ENCODE measurements around the gene TGIF2LY. TPM values are rescaled to one million over a fixed set of nuclear protein-coding genes. Genes with fewer than 3 reads are reported as not detected.
"Not testable (repeated sequence)": the region's sequence is repeated elsewhere in the genome, so short reads cannot be mapped to it uniquely, and the experiment has no call there.

The TGIF2LY gene
- polyA plus RNA-seq: not detected

DNA sequence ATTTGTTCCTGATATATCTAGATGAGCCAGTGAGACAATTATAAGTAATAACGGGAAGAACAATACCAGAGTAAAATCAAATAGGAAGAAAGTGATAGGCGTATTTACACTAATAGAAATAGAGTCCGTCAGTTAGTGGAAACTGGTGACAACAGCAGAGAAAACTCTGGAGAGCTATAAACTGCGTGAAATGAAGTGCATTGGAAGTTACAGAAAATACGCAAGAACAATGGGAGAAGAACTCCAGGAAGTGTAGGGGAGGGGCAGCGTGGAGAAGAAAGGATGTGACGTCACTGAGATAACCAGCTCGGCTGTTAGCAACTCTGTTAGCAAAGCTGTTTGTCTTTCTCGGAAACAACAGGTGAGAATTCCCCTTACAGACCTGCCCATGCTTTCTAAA is at the start of gene TGIF2LY:
TGIF2LY (plus strand) TSS at position 301 of the 400 bp plus-strand sequence. CDS start 178 bp downstream, outside the sequence.
- H3K27ac ChIP-seq (ENCODE audit: low read depth, low read length): not testable (repeated sequence)
- 75 to 76% methylated on average over 6 to 9 of the region's 9 CpGs; no CpG with 5 or more reads in 1 of the 3 donors for WGBS, 3 donors

Data from adipose tissue (tissue), 3 donors.